Mesenchymal stem cell (in vitro differentiated cells and primary cell): ENCODE results near the gene ANKS1B.

ENCODE experiments used
- DNase-seq: peaks from one replicate; pipeline ENCODE4 v3.0.0-alpha.2; 2013
- H2AFZ ChIP-seq: one replicate; pipeline ENCODE4 v1.6.1; 2013; ENCODE audit warnings: low read depth, mild to moderate bottlenecking, control low read depth, inconsistent platforms, low read length, moderate library complexity
- H2AK5ac ChIP-seq: 2 replicates; pipeline ENCODE4 v1.6.1; 2013; ENCODE audit warnings: low read length, moderate library complexity, mild to moderate bottlenecking, inconsistent platforms; ENCODE audit not compliant: severe bottlenecking
- H2BK120ac ChIP-seq: one replicate; pipeline ENCODE4 v1.6.1; 2013; ENCODE audit warnings: low read depth, mild to moderate bottlenecking, inconsistent platforms, low read length, moderate library complexity
- H2BK12ac ChIP-seq, 2 experiments: one replicate each; pipeline ENCODE4 v1.6.1; 2013; ENCODE audit warnings: inconsistent platforms in 2 of 2, low read length in 2 of 2, mild to moderate bottlenecking in 2 of 2, moderate library complexity in 2 of 2, control low read depth in 1 of 2
- H2BK15ac ChIP-seq: one replicate; pipeline ENCODE4 v1.6.1; 2013; ENCODE audit warnings: mild to moderate bottlenecking, low read depth, inconsistent platforms; ENCODE audit not compliant: poor library complexity, severe bottlenecking
- H2BK5ac ChIP-seq: 2 replicates; pipeline ENCODE4 v1.6.1; 2013; ENCODE audit warnings: low read depth, mild to moderate bottlenecking, low read length, control low read depth, inconsistent platforms; ENCODE audit not compliant: poor library complexity, severe bottlenecking
- H3K14ac ChIP-seq, 2 experiments: one replicate each; pipeline ENCODE4 v1.6.1; 2013; ENCODE audit warnings: inconsistent platforms in 2 of 2, low read length in 2 of 2, control low read depth in 1 of 2, mild to moderate bottlenecking in 1 of 2, moderate library complexity in 1 of 2
- H3K18ac ChIP-seq, 2 experiments: one replicate each; pipeline ENCODE4 v1.6.1; 2013; ENCODE audit warnings: inconsistent platforms in 2 of 2, low read length in 2 of 2, control low read depth in 1 of 2, low read depth in 1 of 2, mild to moderate bottlenecking in 1 of 2
- H3K23ac ChIP-seq, 2 experiments: one replicate each; pipeline ENCODE4 v1.6.1; 2013; ENCODE audit warnings: inconsistent platforms in 2 of 2, low read length in 2 of 2, mild to moderate bottlenecking in 2 of 2, moderate library complexity in 2 of 2, control low read depth in 1 of 2
- H3K27ac ChIP-seq: 2 replicates; pipeline ENCODE4 v1.5.1; 2013; ENCODE audit warnings: mild to moderate bottlenecking, moderate library complexity, low read length, control low read depth, inconsistent platforms; ENCODE audit not compliant: poor library complexity, severe bottlenecking
- H3K27me3 ChIP-seq, 2 experiments: 2 replicates each; pipeline versions ENCODE4 v1.6.1 to v1.7.0; 2013; ENCODE audit warnings: low read length in 2 of 2, mild to moderate bottlenecking in 2 of 2, moderate library complexity in 2 of 2, control low read depth in 1 of 2, inconsistent platforms in 1 of 2; ENCODE audit not compliant: control insufficient read depth in 1 of 2, insufficient read depth in 1 of 2
- H3K36me3 ChIP-seq, 2 experiments: 2 replicates each; pipeline versions ENCODE4 v1.6.1 to v1.7.0; 2013; ENCODE audit warnings: low read length in 2 of 2, control low read depth in 1 of 2, inconsistent platforms in 1 of 2, low read depth in 1 of 2, mild to moderate bottlenecking in 1 of 2; ENCODE audit not compliant: insufficient read depth in 2 of 2, control insufficient read depth in 1 of 2
- H3K4ac ChIP-seq, 2 experiments: one replicate each; pipeline ENCODE4 v1.6.1; 2013; ENCODE audit warnings: inconsistent platforms in 2 of 2, low read length in 2 of 2, mild to moderate bottlenecking in 2 of 2, moderate library complexity in 2 of 2, control low read depth in 1 of 2, low read depth in 1 of 2
- H3K4me1 ChIP-seq: 2 replicates; pipeline ENCODE4 v1.6.1; 2013; ENCODE audit warnings: low read depth, low read length, control low read depth; ENCODE audit not compliant: control insufficient read depth, insufficient read depth
- H3K4me2 ChIP-seq: 2 replicates; pipeline ENCODE4 v1.6.1; 2013; ENCODE audit warnings: low read length, mild to moderate bottlenecking, inconsistent platforms; ENCODE audit not compliant: poor library complexity, severe bottlenecking
- H3K4me3 ChIP-seq, 2 experiments: 2 replicates each; pipeline versions ENCODE4 v1.5.1 to v1.7.0; 2013; ENCODE audit warnings: low read length in 2 of 2, mild to moderate bottlenecking in 2 of 2, control low read depth in 1 of 2, low read depth in 1 of 2; ENCODE audit not compliant: insufficient read depth in 1 of 2
- H3K79me1 ChIP-seq: replicated peaks from 2 replicates; pipeline ENCODE4 v1.6.1; 2013; ENCODE audit warnings: mild to moderate bottlenecking, control low read depth, low read length, inconsistent platforms; ENCODE audit not compliant: poor library complexity, severe bottlenecking
- H3K9ac ChIP-seq: 2 replicates; pipeline ENCODE4 v1.7.0; 2013; ENCODE audit warnings: mild to moderate bottlenecking, low read length, moderate library complexity
- H3K9me3 ChIP-seq: 2 replicates; pipeline ENCODE4 v1.7.0; 2013; ENCODE audit warnings: mild to moderate bottlenecking, low read length; ENCODE audit not compliant: control insufficient read depth
- H4K8ac ChIP-seq: one replicate; pipeline ENCODE4 v1.6.1; 2013; ENCODE audit warnings: inconsistent platforms, mild to moderate bottlenecking, low read length, moderate library complexity
- H4K91ac ChIP-seq: one replicate; pipeline ENCODE4 v1.6.1; 2013; ENCODE audit warnings: mild to moderate bottlenecking, low read length, inconsistent platforms
- WGBS: methylation state at CpG from one replicate; pipeline ENCODE4 v1.1.7; 2013; ENCODE audit warnings: mixed read lengths; 5-methylcytosine and 5-hydroxymethylcytosine counted together

The ANKS1B gene

DNA sequence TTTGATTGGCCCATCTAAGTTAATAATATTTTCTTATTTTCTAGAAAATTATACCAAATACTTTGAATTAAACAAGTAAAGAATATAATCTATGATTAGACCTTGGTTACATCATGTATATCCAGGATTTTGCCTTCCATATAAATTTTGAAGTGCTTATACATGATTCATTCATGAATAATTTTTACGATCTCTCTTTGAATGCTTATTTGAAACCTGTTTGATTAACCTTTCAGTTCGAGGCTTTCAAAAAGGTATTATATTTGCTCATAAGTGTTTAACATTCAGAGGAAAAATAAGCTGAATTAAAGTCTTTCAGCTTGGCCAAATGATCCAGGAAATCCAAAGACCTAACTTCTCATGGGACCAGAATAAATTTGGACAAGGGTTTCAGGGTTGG lies 832.4 kb downstream of the ANKS1B start:
- DNase-seq = no peak
- Histone ChIP-seq H3K4me1 (no peaks in the 10 kb centered on the region), H3K36me3 (no peaks in the 10 kb centered on the region), H2BK5ac (no peak overlapping the region), H3K9ac (no peak overlapping the region), H4K8ac (no peak overlapping the region), H3K9me3 (no peaks in the 10 kb centered on the region), H3K4ac (no peak overlapping the region), H2BK120ac (no peak overlapping the region), H3K23ac (no peak overlapping the region), H2BK12ac (no peak overlapping the region), H4K91ac (no peak overlapping the region), H3K27me3 (no peaks in the 10 kb centered on the region), H2BK15ac (no peak overlapping the region), H3K79me1 (no peaks in the 10 kb centered on the region), H3K4me3 (no peak overlapping the region), H3K4me2 (no peak overlapping the region), H3K27ac (no peak overlapping the region), H2AK5ac (no peak overlapping the region), H2AFZ (no peak overlapping the region), H3K14ac (no peak overlapping the region), H3K18ac (no peak overlapping the region)
- no CpG with 5 or more reads among the region's 2 CpGs for WGBS

DNA sequence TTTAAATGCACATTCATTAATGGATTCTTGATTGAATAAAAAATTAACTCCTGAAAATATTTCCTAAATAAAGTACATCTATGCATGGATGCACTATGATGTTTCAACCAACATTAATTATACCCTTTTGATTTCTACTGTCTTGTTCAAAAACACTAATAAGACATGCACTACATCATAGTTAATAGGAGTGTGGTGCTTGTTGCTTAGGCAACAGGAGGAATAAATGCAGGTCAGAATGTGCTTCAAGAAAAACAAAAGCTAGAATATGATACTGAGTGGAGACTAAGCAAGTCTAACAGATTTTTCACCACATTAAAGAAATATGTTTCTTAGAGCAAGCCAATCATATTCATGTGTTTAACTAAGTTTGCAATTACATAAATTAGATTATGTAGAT lies 833.0 kb downstream of the ANKS1B start:
- Histone ChIP-seq H3K18ac (no peak overlapping the region), H2BK5ac (no peak overlapping the region), H3K14ac (no peak overlapping the region), H3K4me2 (no peak overlapping the region), H2AFZ (no peak overlapping the region), H2BK120ac (no peak overlapping the region), H2BK15ac (no peak overlapping the region), H2AK5ac (no peak overlapping the region), H3K4me1 (no peaks in the 10 kb centered on the region), H4K91ac (no peak overlapping the region), H3K36me3 (no peaks in the 10 kb centered on the region), H3K79me1 (no peaks in the 10 kb centered on the region), H3K9ac (no peak overlapping the region), H3K23ac (no peak overlapping the region), H4K8ac (no peak overlapping the region), H3K4me3 (no peak overlapping the region), H3K4ac (no peak overlapping the region), H3K9me3 (no peaks in the 10 kb centered on the region), H3K27me3 (no peaks in the 10 kb centered on the region), H3K27ac (no peak overlapping the region), H2BK12ac (no peak overlapping the region)
- no peak for DNase-seq

GRCh38 chr12:99147130-99147529 lies 837.6 kb downstream of the ANKS1B start:
- Histone ChIP-seq H3K9ac (no peak overlapping the region), H3K36me3 (no peaks in the 10 kb centered on the region), H3K23ac (no peak overlapping the region), H3K14ac (no peak overlapping the region), H3K4me2 (no peak overlapping the region), H3K27me3 (no peaks in the 10 kb centered on the region), H3K18ac (no peak overlapping the region), H4K8ac (no peak overlapping the region), H3K4ac (no peak overlapping the region), H2BK12ac (no peak overlapping the region), H3K4me3 (no peak overlapping the region), H2AFZ (no peak overlapping the region), H3K79me1 (no peaks in the 10 kb centered on the region), H2BK120ac (no peak overlapping the region), H4K91ac (no peak overlapping the region), H3K27ac (no peak overlapping the region), H3K9me3 (peaks cover 4% of the 10 kb centered on the region), H3K4me1 (no peaks in the 10 kb centered on the region), H2BK15ac (no peak overlapping the region), H2BK5ac (no peak overlapping the region), H2AK5ac (no peak overlapping the region)
- no peak for DNase-seq
- WGBS = 69% methylated on average over 1 of the region's 2 CpGs

GRCh38 chr12:99146730-99147129 lies 838.0 kb downstream of the ANKS1B start:
- Histone ChIP-seq H3K4me1 (no peaks in the 10 kb centered on the region), H4K91ac (no peak overlapping the region), H2AFZ (no peak overlapping the region), H3K79me1 (no peaks in the 10 kb centered on the region), H2BK120ac (no peak overlapping the region), H2AK5ac (no peak overlapping the region), H3K4me2 (no peak overlapping the region), H3K27ac (no peak overlapping the region), H2BK5ac (no peak overlapping the region), H3K14ac (no peak overlapping the region), H2BK15ac (no peak overlapping the region), H3K4me3 (no peak overlapping the region), H3K9ac (no peak overlapping the region), H3K36me3 (no peaks in the 10 kb centered on the region), H3K27me3 (no peaks in the 10 kb centered on the region), H4K8ac (no peak overlapping the region), H3K9me3 (peaks cover 6% of the 10 kb centered on the region), H3K23ac (no peak overlapping the region), H3K4ac (no peak overlapping the region), H3K18ac (no peak overlapping the region), H2BK12ac (no peak overlapping the region)
- DNase-seq = no peak
- WGBS = 85% methylated on average over 5 of the region's 5 CpGs
